HG03460 (cell line): ENCODE data around the gene MS4A4A.

Experiments used
- ATAC-seq: cut with Tn5 transposase; IDR thresholded peaks from one replicate; pipeline ENCODE4 v1.9.1; 2021; ENCODE audit not compliant: unreplicated experiment

Gene MS4A4A

DNA sequence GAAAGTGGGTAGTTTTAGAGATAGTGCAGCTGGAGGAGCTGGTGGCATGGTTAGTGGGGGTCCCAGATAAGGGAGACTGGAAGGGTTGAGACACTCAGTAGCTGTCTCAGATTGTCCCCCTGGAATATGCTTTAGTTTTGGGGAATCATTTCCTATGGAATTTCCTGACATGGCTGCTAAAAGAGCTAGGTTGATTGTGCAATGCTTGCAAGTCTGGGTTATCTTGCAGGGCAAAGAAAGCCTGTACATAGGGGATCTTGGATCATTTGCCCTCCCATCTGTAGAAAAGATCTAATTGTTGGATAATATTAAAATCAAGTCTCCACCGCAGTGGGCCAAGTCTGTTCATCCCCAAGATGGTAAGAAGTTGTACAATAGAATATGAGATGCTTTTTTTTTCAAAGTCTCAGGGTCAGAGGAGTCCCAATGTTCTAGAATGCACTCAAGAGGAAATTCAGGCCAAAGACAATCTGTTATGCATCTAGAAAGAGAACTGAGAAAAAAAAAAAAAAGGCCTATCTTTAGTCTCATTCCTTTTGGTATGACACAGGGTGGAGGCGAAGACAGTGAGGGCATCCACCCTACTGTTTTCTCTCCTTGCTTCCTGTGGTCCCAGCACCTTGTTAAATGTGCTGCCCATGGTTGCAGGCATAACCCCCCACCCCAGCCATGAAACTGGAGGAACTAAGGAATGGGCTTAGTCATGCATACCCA lies 66.8 kb downstream of the MS4A4A start:
- no peak for ATAC-seq

- ATAC-seq = no peak
These were observed 67.7 kb downstream of the MS4A4A start for GRCh38 chr11:60348116-60348515.

- no peak for ATAC-seq
These were observed 69.5 kb downstream of the MS4A4A start for GRCh38 chr11:60349990-60350389.

- no peak for ATAC-seq
These were observed 77.3 kb downstream of the MS4A4A start for GRCh38 chr11:60357771-60358170.
